Karpas-422 (cell line): Measurements from ENCODE around the gene TGM4. TPM values are rescaled to one million over a fixed set of nuclear protein-coding genes. Genes with fewer than 3 reads are reported as not detected.
"Not testable (repeated sequence)": the region's sequence is repeated elsewhere in the genome, so short reads cannot be mapped to it uniquely, and the experiment has no call there.

Experiments
- DNase-seq: peaks from one replicate; pipeline ENCODE4 v3.0.0-alpha.2; 2015
- H2AFZ ChIP-seq: fragments of 200-600 bp; sonication (generic); 2 replicates; pipeline ENCODE4 v1.6.1; 2014; ENCODE audit warnings: antibody characterized with exemption, low read length, mixed read lengths
- H3K27ac ChIP-seq: fragments of 200-600 bp; sonication (generic); 2 replicates; pipeline ENCODE4 v1.5.1; 2014; ENCODE audit warnings: mild to moderate bottlenecking, low read length, moderate library complexity
- H3K27me3 ChIP-seq: fragments of 200-600 bp; sonication (generic); 2 replicates; pipeline ENCODE4 v1.6.1; 2014; ENCODE audit warnings: low read length, mixed read lengths
- H3K36me3 ChIP-seq: fragments of 200-600 bp; sonication (generic); 2 replicates; pipeline ENCODE4 v1.6.1; 2014; ENCODE audit warnings: low read length, mixed read lengths; ENCODE audit not compliant: insufficient read depth
- H3K4me1 ChIP-seq: fragments of 200-600 bp; sonication (generic); 2 replicates; pipeline ENCODE4 v1.6.1; 2014; ENCODE audit warnings: mild to moderate bottlenecking, low read length, mixed read lengths
- H3K4me2 ChIP-seq: fragments of 200-600 bp; sonication (generic); 2 replicates; pipeline ENCODE4 v1.6.1; 2014; ENCODE audit warnings: low read length, low read depth, mild to moderate bottlenecking; ENCODE audit not compliant: poor library complexity, severe bottlenecking
- H3K4me3 ChIP-seq: fragments of 200-600 bp; sonication (generic); 2 replicates; pipeline ENCODE4 v1.5.1; 2014; ENCODE audit warnings: mild to moderate bottlenecking, antibody characterized with exemption, low read length, mixed read lengths
- H3K79me2 ChIP-seq: fragments of 200-600 bp; sonication (generic); 2 replicates; pipeline ENCODE4 v1.6.1; 2014; ENCODE audit warnings: mild to moderate bottlenecking, low read length, mixed read lengths
- H3K9ac ChIP-seq: fragments of 200-600 bp; sonication (generic); 2 replicates; pipeline ENCODE4 v1.6.0; 2014; ENCODE audit warnings: low read length
- H3K9me2 ChIP-seq: fragments of 200-600 bp; sonication (generic), shearing (Covaris generic); replicated peaks from 2 replicates; pipeline ENCODE4 v1.6.0; 2014; ENCODE audit warnings: mild to moderate bottlenecking, low read length, moderate library complexity; ENCODE audit not compliant: insufficient read depth
- H3K9me3 ChIP-seq: fragments of 300-700, 200-600 bp; sonication (generic); 2 replicates; pipeline ENCODE4 v1.6.1; 2014; ENCODE audit warnings: low read length, mixed read lengths
- H4K20me1 ChIP-seq: fragments of 200-600 bp; sonication (generic); 2 replicates; pipeline ENCODE4 v1.6.1; 2014; ENCODE audit warnings: mild to moderate bottlenecking, antibody characterized with exemption, low read length, low read depth; ENCODE audit not compliant: insufficient read depth
- total RNA-seq: library from RNA; depleted of rRNA; stranded (reverse); fragments of >200 nt; shearing (Covaris generic); gene quantifications from 2 replicates; pipeline ENCODE4 v1.2.3, GENCODE V29; 2014; ENCODE audit warnings: low replicate concordance

TGM4 gene
- total RNA-seq, 1 experiment from 2014 or later = not detected

DNA sequence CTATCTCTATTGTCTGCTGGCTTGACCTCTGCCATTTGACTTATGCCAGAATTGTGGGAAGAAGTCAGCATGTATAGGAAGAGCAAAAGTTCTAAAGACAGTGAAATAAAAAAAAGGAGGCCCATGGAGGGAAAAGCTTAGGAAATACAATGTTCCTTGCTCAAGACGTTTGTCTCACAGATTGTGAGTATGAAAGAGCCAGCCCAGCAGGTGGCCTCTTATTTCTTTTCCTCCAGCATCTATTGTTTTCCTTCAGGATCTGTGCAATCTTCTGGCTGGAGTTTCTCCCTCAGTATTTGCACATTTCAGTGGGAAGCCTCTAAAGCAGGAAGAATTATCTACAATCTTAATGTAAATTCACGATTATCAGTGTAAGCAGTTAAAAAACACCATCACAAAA, 57.9 kb downstream of the TGM4 start:
- no peak overlapping the region for H3K4me2 ChIP-seq
- H3K79me2 ChIP-seq = peaks cover 26% of the 10 kb centered on the region
- no peaks in the 10 kb centered on the region for H3K9me2 ChIP-seq
- no peaks in the 10 kb centered on the region for H3K4me1 ChIP-seq
- DNase-seq = no peak
- no peak overlapping the region for H3K27ac ChIP-seq
- peaks cover 49% of the 10 kb centered on the region; the same call in 1 of the 2 replicates for H3K36me3 ChIP-seq
- H3K9me3 ChIP-seq = no peaks in the 10 kb centered on the region
- H3K4me3 ChIP-seq = no peak overlapping the region
- no peak overlapping the region for H3K9ac ChIP-seq
- H4K20me1 ChIP-seq = no peaks in the 10 kb centered on the region
- H2AFZ ChIP-seq = no peak overlapping the region
- no peaks in the 10 kb centered on the region for H3K27me3 ChIP-seq

DNA sequence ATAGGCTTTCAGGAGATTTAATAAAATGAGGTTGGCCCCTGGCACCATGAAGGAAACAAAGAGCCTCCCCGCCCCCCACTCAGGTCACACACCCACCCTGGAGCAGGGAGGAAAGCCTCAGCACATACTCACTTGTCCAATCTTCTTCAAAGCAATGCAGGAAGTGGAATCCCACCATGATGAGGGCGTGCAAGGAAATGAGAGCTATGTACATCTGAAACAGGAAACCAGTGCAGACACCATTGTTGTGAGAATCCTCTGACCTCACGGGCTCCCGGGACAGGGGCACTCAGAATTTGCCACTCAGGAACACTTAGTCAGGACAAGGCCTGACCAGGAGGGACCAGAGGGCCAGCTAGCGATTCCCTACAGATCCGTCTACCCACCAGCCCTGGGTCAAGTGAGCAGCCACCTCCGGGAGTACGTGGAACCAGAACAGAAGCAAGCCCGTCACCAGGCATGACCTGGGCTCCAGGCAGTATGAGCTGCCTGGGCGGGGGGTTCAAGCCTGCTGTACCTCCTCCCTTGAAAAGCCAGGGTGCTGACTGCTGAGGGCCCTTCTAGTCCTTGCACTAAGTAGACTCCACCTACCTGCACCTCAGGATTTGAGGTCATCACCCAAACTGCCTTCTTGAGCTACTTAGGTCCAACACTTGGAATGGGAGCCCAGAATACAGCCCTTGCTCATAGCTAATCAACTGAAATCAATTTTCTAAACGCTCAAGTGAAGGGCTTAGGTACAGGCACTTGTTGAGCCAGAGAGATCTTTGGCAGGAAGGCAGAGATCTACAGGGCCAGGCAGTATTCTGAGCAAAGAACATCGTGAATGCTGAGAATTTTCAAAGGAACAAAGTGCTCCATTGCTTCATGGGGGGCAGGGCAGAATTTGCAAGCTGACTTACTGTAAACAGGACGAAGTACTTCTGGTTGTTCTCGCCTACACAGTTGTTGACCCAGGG, 58.9 kb downstream of the TGM4 start:
- Histone ChIP-seq H3K4me1 (no peaks in the 10 kb centered on the region), H3K9me3 (no peaks in the 10 kb centered on the region), H4K20me1 (no peaks in the 10 kb centered on the region), H3K4me2 (no peak overlapping the region), H3K27ac (no peak overlapping the region), H3K4me3 (no peak overlapping the region), H3K36me3 (peaks cover 52% of the 10 kb centered on the region; the same call in 1 of the 2 replicates), H3K9ac (no peak overlapping the region), H3K27me3 (no peaks in the 10 kb centered on the region), H3K79me2 (peaks cover 29% of the 10 kb centered on the region), H2AFZ (no peak overlapping the region), H3K9me2 (no peaks in the 10 kb centered on the region)
- DNase-seq = no peak

DNA sequence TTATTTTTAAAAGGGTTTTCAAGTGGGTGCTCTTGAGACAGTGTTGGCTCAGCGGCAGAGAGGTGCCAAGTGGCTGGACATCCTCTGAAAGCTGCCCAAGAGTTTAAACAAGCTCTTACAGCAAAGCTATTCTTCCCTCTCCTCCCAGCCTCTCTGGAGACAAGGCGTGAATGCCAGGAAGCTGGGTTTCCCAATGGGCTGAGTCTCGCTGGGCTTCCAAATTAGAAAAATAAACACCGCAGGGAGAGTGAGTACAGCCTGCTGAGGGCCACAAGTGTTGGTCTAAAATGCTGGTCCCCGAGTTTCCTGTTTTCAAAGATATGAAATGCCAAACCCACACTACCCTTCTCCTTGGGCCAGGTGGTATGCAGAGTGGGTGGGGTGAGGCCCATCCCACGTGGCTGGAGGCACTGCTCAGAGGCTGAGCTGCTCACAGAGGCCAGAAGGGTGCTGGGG, 65.2 kb downstream of the TGM4 start:
- Histone ChIP-seq H3K4me2 (no peak overlapping the region), H3K79me2 (peaks cover 73% of the 10 kb centered on the region), H3K4me1 (no peaks in the 10 kb centered on the region), H3K9me2 (no peaks in the 10 kb centered on the region), H3K27ac (no peak overlapping the region), H2AFZ (no peak overlapping the region), H3K9ac (no peak overlapping the region), H3K9me3 (no peaks in the 10 kb centered on the region), H4K20me1 (no peaks in the 10 kb centered on the region), H3K27me3 (no peaks in the 10 kb centered on the region), H3K4me3 (no peak overlapping the region), H3K36me3 (peaks cover 30% of the 10 kb centered on the region; the same call in 1 of the 2 replicates)
- no peak for DNase-seq

DNA sequence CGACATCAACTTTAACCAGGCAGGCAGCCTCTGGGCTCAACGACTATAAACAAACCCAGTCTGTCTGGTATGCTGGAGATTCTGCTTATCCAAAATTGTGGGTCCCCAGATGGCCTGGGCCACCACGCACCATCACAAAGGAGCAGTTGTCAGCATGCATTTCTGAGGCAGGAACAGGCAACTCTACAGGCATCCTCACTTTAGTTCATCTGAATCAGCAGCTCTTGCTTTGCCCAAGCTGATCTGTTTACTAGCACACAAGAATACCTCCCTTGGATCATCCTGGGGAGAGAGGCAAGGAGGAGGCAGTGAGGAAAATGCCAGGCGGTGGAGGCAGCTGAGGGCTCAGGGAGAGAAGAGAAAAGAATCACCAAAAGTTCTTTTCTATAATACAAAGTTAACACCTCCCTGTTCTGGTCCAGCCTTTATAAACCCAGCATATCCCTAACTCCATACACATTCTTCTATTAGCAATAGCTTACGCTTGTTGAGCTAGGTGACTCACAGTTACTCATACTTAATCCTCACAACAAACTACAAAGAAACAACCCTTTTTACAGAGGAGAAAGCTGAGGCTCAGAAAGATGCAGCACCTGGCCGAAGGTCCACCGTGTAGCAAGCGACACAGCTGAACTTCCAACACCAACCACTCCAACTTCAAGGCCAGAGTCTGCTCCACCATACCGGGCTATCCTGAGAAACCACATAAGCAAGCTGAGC, 68.0 kb downstream of the TGM4 start:
- Histone ChIP-seq H3K27ac (no peak overlapping the region), H3K4me1 (no peaks in the 10 kb centered on the region), H3K9me2 (no peaks in the 10 kb centered on the region), H3K79me2 (peaks cover 79% of the 10 kb centered on the region), H3K36me3 (peaks cover 37% of the 10 kb centered on the region; the same call in 1 of the 2 replicates), H2AFZ (no peak overlapping the region), H3K4me3 (no peak overlapping the region), H4K20me1 (no peaks in the 10 kb centered on the region), H3K9ac (no peak overlapping the region), H3K27me3 (no peaks in the 10 kb centered on the region), H3K4me2 (no peak overlapping the region), H3K9me3 (no peaks in the 10 kb centered on the region)
- no peak for DNase-seq

DNA sequence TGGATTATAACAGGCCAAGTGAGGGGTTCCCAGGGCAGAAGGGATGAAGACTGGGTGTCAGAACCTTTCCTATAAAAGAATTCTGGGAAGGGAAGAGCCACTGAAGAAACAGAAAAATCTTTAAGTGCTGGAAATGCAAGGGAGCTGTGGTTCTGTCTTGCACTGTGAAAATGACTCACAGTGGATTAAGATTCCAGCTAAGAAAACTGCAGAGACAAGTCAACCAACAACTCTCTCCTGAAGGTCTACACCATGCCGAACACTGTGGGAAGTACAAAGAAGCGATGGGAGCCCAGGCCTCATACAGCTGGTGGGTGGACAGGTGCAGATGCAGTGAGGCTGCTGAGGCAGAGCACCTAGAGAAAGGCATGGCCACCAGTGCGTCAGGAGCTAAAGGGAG, 73.8 kb downstream of the TGM4 start:
- H3K79me2 ChIP-seq = peaks cover 89% of the 10 kb centered on the region
- no peaks in the 10 kb centered on the region for H4K20me1 ChIP-seq
- H3K27ac ChIP-seq = no peak overlapping the region
- no peak overlapping the region for H2AFZ ChIP-seq
- peaks cover 18% of the 10 kb centered on the region; the same call in 1 of the 2 replicates for H3K36me3 ChIP-seq
- H3K4me2 ChIP-seq = no peak overlapping the region
- H3K27me3 ChIP-seq = no peaks in the 10 kb centered on the region
- H3K9ac ChIP-seq = no peak overlapping the region
- no peaks in the 10 kb centered on the region for H3K9me2 ChIP-seq
- no peaks in the 10 kb centered on the region for H3K9me3 ChIP-seq
- no peak for DNase-seq
- H3K4me3 ChIP-seq = no peak overlapping the region
- H3K4me1 ChIP-seq = peaks cover 38% of the 10 kb centered on the region

DNA sequence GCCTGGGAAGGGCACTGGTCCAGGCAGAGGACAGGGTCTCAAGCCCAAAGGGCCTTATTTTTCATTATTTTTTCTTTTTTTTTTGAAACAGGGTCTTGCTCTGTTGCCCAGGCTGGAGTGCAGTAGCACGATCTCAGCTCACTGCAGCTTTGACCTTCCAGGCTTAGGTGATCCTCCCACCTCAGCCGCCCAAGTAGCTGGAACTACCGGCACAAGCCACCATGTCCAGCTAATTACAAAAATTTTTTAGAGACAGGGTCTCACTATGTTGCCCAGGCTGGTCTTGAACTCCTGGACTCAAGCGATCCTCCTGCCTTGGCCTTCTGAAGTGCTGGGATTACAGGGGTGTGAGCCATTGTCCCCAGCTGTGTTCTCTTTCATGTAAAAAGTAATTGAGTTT, 75.4 kb downstream of the TGM4 start:
- H3K4me1 ChIP-seq = peaks cover 53% of the 10 kb centered on the region

DNA sequence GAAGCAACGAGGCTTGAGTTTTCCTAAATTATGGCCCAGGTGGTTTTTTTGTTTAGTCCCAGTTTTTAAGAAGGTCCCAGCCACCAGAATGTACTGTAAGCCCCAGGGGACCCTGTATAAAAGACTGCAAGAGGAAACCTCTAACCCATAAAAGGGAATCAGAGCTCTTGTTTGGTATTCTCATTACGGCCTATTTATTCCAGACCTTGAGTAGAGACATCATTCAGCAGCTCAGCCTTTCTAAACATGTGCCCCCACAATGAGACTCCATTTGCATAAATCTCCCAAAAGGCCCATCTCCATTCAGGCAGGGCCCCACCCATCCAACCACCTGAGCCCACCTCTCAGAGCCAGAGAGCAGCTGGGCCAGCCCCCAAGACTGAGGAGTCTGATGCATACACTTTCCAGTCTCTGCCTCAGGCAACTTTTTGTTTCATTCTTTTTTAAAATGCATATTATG, 75.9 kb downstream of the TGM4 start:
- no peaks in the 10 kb centered on the region for H3K9me2 ChIP-seq
- peak; percentile 57 for DNase-seq
- peaks cover 58% of the 10 kb centered on the region for H3K4me1 ChIP-seq
- no peak overlapping the region; the same call in 1 of the 2 replicates for H3K4me3 ChIP-seq
- peak overlapping the region; percentile 94 for H3K27ac ChIP-seq
- no peaks in the 10 kb centered on the region for H4K20me1 ChIP-seq
- H3K36me3 ChIP-seq = peaks cover 19% of the 10 kb centered on the region; the same call in 1 of the 2 replicates
- no peaks in the 10 kb centered on the region for H3K9me3 ChIP-seq
- H3K27me3 ChIP-seq = no peaks in the 10 kb centered on the region
- peak overlapping the region; percentile 74 for H3K4me2 ChIP-seq
- peak overlapping the region; percentile 51 for H3K9ac ChIP-seq
- no peak overlapping the region for H2AFZ ChIP-seq
- H3K79me2 ChIP-seq = peaks cover 98% of the 10 kb centered on the region

More for the DNA sequence above, 75.4 kb downstream of the TGM4 start:
- not testable (repeated sequence) for DNase-seq, H2AFZ ChIP-seq, H3K9me2 ChIP-seq, H3K4me2 ChIP-seq, H3K27me3 ChIP-seq, H3K4me3 ChIP-seq, H3K9ac ChIP-seq, H3K9me3 ChIP-seq, H4K20me1 ChIP-seq
- peak overlapping the region; percentile 94; the same call in 1 of the 2 replicates for H3K27ac ChIP-seq
- H3K36me3 ChIP-seq = peaks cover 21% of the 10 kb centered on the region; the same call in 1 of the 2 replicates
- peaks cover 99% of the 10 kb centered on the region for H3K79me2 ChIP-seq

DNA sequence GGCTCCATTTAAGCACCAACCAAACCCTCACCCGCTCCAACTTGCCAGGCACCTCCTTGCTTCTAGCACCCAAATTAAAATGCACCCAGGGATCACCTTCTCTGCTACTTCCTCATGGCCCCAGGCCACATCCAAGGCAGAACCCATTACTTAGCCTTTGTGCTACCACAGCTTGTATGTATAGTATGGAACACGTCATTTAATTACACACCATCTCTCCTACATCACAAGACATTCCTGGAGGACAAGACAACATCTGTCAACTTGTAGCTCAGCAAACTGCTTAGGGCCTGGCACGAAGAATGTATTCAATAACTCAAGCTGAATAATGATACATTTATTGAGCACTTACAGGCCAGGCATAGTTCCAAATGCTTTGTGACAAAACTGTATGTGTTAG, 78.3 kb downstream of the TGM4 start:
- peaks cover 82% of the 10 kb centered on the region for H3K4me1 ChIP-seq
- H3K9ac ChIP-seq = no peak overlapping the region
- no peaks in the 10 kb centered on the region for H4K20me1 ChIP-seq
- H3K4me3 ChIP-seq = no peak overlapping the region
- no peak overlapping the region for H2AFZ ChIP-seq
- no peak for DNase-seq
- peak overlapping the region; percentile 74 for H3K4me2 ChIP-seq
- H3K27ac ChIP-seq = peak overlapping the region; percentile 94; the same call in 1 of the 2 replicates
- peaks cover 9% of the 10 kb centered on the region; the same call in 1 of the 2 replicates for H3K36me3 ChIP-seq
- H3K9me2 ChIP-seq = no peaks in the 10 kb centered on the region
- no peaks in the 10 kb centered on the region for H3K27me3 ChIP-seq
- H3K9me3 ChIP-seq = no peaks in the 10 kb centered on the region
- peaks cover 96% of the 10 kb centered on the region for H3K79me2 ChIP-seq
